Hepatocyte (in vitro differentiated cells): Measurements from ENCODE around the gene XIRP1. TPM values are rescaled to one million over a fixed set of nuclear protein-coding genes. Genes with fewer than 3 reads are reported as not detected.

Source experiments
- DNase-seq: peaks from one replicate; pipeline ENCODE4 v3.0.0-alpha.2; 2016; ENCODE audit warnings: low spot score
- H2AFZ ChIP-seq: fragments of 200-600 bp; sonication (generic); 2 replicates; pipeline ENCODE4 v1.6.0; 2016; ENCODE audit warnings: antibody characterized with exemption, mild to moderate bottlenecking
- H3K27ac ChIP-seq: fragments of 200-600 bp; sonication (generic); 2 replicates; pipeline ENCODE4 v1.5.1; 2016; ENCODE audit warnings: mild to moderate bottlenecking
- H3K27me3 ChIP-seq: fragments of 200-600 bp; sonication (generic); 2 replicates; pipeline ENCODE4 v1.6.1; 2016
- H3K36me3 ChIP-seq: fragments of 200-600 bp; sonication (generic); replicated peaks from 2 replicates; pipeline ENCODE4 v1.5.1; 2016; ENCODE audit warnings: low read depth; ENCODE audit not compliant: insufficient read depth
- H3K4me1 ChIP-seq: fragments of 200-600 bp; sonication (generic); 2 replicates; pipeline ENCODE4 v1.5.1; 2016; ENCODE audit warnings: mild to moderate bottlenecking, moderate library complexity; ENCODE audit not compliant: insufficient read depth
- H3K4me2 ChIP-seq: fragments of 200-600 bp; sonication (generic); 2 replicates; pipeline ENCODE4 v1.6.0; 2016
- H3K4me3 ChIP-seq: fragments of 200-600 bp; sonication (generic); 2 replicates; pipeline ENCODE4 v1.5.1; 2016; ENCODE audit warnings: mild to moderate bottlenecking
- H3K79me2 ChIP-seq: fragments of 200-600 bp; sonication (generic); 2 replicates; pipeline ENCODE4 v1.6.0; 2017; ENCODE audit warnings: mild to moderate bottlenecking
- H3K9me2 ChIP-seq: fragments of 200-600 bp; sonication (generic); replicated peaks from 2 replicates; pipeline ENCODE4 v1.6.0; 2017; ENCODE audit warnings: mild to moderate bottlenecking; ENCODE audit not compliant: insufficient read depth
- H3K9me3 ChIP-seq: fragments of 200-600 bp; sonication (generic); 2 replicates; pipeline ENCODE4 v1.5.1; 2016; ENCODE audit warnings: low read depth, mild to moderate bottlenecking
- H4K20me1 ChIP-seq: fragments of 200-600 bp; sonication (generic); 2 replicates; pipeline ENCODE4 v1.6.0; 2016; ENCODE audit warnings: mild to moderate bottlenecking; ENCODE audit not compliant: insufficient read depth, poor library complexity, severe bottlenecking
- EZH2 ChIP-seq: fragments of 200-600 bp; sonication (generic); IDR thresholded peaks from 2 replicates; pipeline ENCODE4 v1.6.1; 2016; ENCODE audit warnings: antibody characterized with exemption, mild to moderate bottlenecking, borderline replicate concordance
- EZH2phosphoT487 ChIP-seq: fragments of 200-600 bp; sonication (generic); IDR thresholded peaks from one replicate; pipeline ENCODE4 v1.6.1; 2018; ENCODE audit warnings: antibody characterized with exemption, mild to moderate bottlenecking, low read depth, moderate library complexity; ENCODE audit not compliant: unreplicated experiment, severe bottlenecking
- WGBS: methylation state at CpG from one replicate; pipeline ENCODE4 v1.1.6; 2016; ENCODE audit warnings: low lambda C conversion rate; ENCODE audit errors: missing lambda C conversion rate; 5-methylcytosine and 5-hydroxymethylcytosine counted together
- polyA plus RNA-seq: library from polyadenylated mRNA; unstranded; fragments of >200 nt; fragmentation: Nextera tagmentation; extraction: Ambion mirVana; gene quantifications from 2 replicates; pipeline ENCODE4 v1.2.1, GENCODE V29; 2016
- total RNA-seq: library from RNA; depleted of rRNA; stranded (reverse); fragments of >200 nt; gene quantifications from 2 replicates; pipeline ENCODE4 v1.2.3, GENCODE V29; 2014
- TF ChIP-seq, protein P1 (sequence below): fragments of 200-600 bp; sonication (generic); IDR thresholded peaks from 2 replicates; pipeline ENCODE4 v1.5.1; 2016; ENCODE audit warnings: antibody characterized with exemption, mild to moderate bottlenecking; ENCODE audit not compliant: poor library complexity

The XIRP1 gene
- total and polyA plus RNA-seq, 2 experiments from 2014 or later, result 0.10 to 1.4 TPM

DNA sequence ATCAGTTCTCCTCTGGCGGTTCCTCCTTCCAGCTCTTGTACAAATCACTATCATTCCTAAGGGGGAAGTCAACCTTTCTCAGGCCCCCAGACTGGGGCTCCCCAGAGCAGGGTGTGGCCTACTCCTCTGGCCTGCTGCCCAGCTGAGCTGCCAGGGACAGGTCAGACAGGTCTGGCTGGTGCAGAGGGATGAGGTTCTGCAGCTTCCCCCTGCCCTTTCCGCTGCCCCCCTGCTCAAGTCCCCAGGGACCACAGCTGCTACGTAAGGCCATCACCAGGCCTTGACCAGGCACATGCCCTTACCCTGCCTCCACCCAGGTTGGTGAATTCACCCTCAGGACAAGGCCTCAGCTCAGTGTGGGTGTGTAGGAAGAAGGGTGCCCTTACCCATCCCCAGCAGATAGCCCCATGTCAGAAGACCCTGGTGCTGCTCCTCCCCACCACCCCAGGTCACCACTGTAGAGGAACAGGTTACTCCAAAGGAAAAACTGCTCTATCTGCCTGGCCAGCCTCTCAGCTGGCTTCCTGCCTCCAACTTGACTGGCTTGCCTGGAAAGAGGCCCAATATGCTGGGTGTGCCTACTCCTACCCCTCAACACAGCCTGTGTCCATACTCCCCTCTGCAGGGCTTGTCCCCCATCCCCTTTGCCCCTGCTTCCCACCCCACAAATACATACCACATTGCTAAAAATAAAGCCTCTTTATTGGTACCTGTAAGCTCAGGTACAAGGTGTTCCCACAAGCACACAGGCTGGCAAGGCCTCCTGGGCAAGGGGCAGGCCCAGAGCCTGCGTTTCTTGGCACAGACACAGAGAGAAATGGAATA is 51.0 kb downstream of the XIRP1 start:
- Histone ChIP-seq H3K36me3 (peaks cover 10% of the 10 kb centered on the region), H4K20me1 (peaks cover 48% of the 10 kb centered on the region), H3K4me2 (peak overlapping the region; percentile 34), H3K27ac (peak overlapping the region; percentile 57), H3K9me3 (no peaks in the 10 kb centered on the region), H3K4me1 (peaks cover 43% of the 10 kb centered on the region), H3K27me3 (no peaks in the 10 kb centered on the region), H2AFZ (no peak overlapping the region), H3K9me2 (no peaks in the 10 kb centered on the region), H3K4me3 (no peak overlapping the region), H3K79me2 (peaks cover 48% of the 10 kb centered on the region)
- peak; percentile 76 for DNase-seq
- WGBS, result 66% methylated on average over 4 of the region's 4 CpGs
- no peak for TF ChIP-seq EZH2

DNA sequence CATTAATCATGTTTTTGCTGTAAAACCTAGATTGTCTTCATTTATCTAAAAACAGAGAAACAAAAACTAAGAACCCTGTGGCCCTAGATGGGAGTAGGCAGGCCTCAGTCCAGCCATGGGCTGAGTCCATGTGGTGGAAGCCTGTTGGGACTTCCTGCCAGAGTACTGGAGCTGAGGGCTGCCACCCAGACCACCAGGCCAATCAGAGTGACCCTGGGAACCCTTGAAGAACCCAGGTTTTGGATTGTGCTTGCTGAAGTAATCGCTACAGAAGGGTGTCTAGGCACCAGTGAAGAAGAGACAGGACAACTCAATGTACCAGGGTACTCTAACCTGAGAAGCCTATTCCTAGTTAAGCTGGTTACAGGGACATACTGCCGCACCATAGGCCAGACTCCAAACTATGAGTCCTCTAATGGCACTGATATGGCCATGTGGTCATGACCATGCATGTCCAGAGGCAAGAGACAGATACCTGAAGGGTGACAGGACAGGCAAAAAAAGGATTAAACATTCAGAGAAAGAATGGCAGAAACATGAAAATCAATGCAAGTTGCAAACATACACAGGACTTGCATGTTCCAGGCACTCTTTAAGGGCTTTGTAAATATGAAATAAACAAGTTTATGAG is 51.9 kb downstream of the XIRP1 start:
- H4K20me1 ChIP-seq, result peaks cover 38% of the 10 kb centered on the region
- H3K79me2 ChIP-seq, result peaks cover 39% of the 10 kb centered on the region
- H3K4me2 ChIP-seq, result peak overlapping the region; percentile 34

DNA sequence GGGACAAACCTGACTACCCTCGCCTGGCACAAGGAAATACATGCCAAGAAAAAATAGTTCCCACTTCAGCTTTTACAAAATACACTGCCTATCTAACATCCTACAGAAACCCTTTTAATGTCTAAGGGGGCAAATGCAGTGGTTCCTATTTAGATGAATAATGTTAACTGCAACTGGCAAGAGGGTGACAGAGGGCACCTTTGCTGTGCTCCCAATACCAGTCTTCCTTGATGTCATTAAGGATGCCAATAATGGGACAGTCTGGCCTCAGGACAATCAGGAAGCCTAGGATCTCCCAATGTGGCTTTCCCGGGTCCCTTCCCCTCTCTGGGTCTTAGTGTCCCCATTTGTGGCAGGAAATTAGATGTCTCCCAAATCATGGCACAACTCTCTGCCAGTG is 53.0 kb downstream of the XIRP1 start:
- Histone ChIP-seq H3K4me1 (peaks cover 38% of the 10 kb centered on the region), H3K27me3 (no peaks in the 10 kb centered on the region), H4K20me1 (peaks cover 33% of the 10 kb centered on the region), H3K79me2 (peaks cover 29% of the 10 kb centered on the region), H3K4me2 (no peak overlapping the region), H2AFZ (no peak overlapping the region), H3K4me3 (no peak overlapping the region), H3K27ac (peak overlapping the region; percentile 17), H3K9me2 (no peaks in the 10 kb centered on the region), H3K9me3 (no peaks in the 10 kb centered on the region), H3K36me3 (no peaks in the 10 kb centered on the region)
- no peak for DNase-seq
- TF ChIP-seq EZH2phosphoT487 (no peak), EZH2 (no peak)
- TF ChIP-seq, protein P1, sequence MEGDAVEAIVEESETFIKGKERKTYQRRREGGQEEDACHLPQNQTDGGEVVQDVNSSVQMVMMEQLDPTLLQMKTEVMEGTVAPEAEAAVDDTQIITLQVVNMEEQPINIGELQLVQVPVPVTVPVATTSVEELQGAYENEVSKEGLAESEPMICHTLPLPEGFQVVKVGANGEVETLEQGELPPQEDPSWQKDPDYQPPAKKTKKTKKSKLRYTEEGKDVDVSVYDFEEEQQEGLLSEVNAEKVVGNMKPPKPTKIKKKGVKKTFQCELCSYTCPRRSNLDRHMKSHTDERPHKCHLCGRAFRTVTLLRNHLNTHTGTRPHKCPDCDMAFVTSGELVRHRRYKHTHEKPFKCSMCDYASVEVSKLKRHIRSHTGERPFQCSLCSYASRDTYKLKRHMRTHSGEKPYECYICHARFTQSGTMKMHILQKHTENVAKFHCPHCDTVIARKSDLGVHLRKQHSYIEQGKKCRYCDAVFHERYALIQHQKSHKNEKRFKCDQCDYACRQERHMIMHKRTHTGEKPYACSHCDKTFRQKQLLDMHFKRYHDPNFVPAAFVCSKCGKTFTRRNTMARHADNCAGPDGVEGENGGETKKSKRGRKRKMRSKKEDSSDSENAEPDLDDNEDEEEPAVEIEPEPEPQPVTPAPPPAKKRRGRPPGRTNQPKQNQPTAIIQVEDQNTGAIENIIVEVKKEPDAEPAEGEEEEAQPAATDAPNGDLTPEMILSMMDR, result no peak
- WGBS, result 83% methylated on average over 2 of the region's 2 CpGs

More for the DNA sequence above, 51.9 kb downstream of the XIRP1 start:
- H3K27ac ChIP-seq, result peak overlapping the region; percentile 17
- TF ChIP-seq EZH2phosphoT487, result no peak
- TF ChIP-seq, protein P1, result no peak
- no peak for TF ChIP-seq EZH2
- peaks cover 38% of the 10 kb centered on the region for H3K4me1 ChIP-seq
- DNase-seq, result no peak
- H3K4me3 ChIP-seq, result no peak overlapping the region
- no peaks in the 10 kb centered on the region for H3K9me2 ChIP-seq
- H2AFZ ChIP-seq, result no peak overlapping the region
- H3K27me3 ChIP-seq, result no peaks in the 10 kb centered on the region
- 98% methylated on average over 2 of the region's 2 CpGs for WGBS
- H3K36me3 ChIP-seq, result peaks cover 4% of the 10 kb centered on the region
- H3K9me3 ChIP-seq, result no peaks in the 10 kb centered on the region

DNA sequence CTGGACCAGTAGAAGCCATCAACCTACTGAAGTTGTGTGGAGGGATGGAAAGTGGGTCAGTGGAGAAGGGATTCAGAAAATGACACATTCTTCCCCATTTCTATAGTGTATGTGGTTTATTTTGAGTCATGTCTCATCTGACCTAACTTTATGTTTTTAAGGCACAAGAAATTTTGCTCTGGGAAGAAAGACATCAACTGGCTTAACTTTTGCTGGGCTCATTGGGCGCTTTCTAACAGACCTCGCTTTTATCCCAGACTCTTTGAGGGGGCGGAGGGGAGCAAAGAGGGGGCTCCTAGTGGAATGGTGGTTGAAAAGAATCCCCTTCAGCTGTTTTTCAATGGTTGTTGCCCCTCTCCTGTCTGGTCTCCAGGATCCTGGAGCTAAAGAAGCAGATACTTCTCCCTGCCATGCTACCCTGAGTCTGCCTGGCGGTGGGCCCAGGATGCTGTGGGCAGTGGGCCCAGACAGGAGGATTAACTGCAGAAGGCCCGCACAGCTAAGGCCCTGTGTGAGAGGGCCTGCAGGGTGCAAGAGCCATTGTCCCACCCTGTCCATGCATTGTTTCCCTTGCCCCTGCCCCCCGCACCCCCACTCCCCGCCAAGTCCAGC is 53.5 kb downstream of the XIRP1 start:
- TF ChIP-seq EZH2 (no peak), EZH2phosphoT487 (no peak)
- TF ChIP-seq, protein P1, result no peak
- Histone ChIP-seq H3K36me3 (no peaks in the 10 kb centered on the region), H3K4me3 (no peak overlapping the region), H3K4me2 (no peak overlapping the region), H3K27me3 (no peaks in the 10 kb centered on the region), H4K20me1 (peaks cover 27% of the 10 kb centered on the region), H3K9me3 (no peaks in the 10 kb centered on the region), H3K9me2 (no peaks in the 10 kb centered on the region), H2AFZ (no peak overlapping the region), H3K4me1 (peaks cover 38% of the 10 kb centered on the region), H3K79me2 (peaks cover 23% of the 10 kb centered on the region), H3K27ac (peak overlapping the region; percentile 70)
- DNase-seq, result peak; percentile 30
- WGBS, result 90% methylated on average over 7 of the region's 7 CpGs
